Endothelial cell of umbilical vein (primary cell): ENCODE measurements around the gene CIP2A. TPM values are rescaled to one million over a fixed set of nuclear protein-coding genes. Genes with fewer than 3 reads are reported as not detected.
A peak's percentile ranks its signal among the peaks of the same experiment; 100 is the strongest.

ENCODE experiments used
- BruUV-seq: library from RNA; stranded (reverse); fragments of 400-500 nt; replicated peaks from 2 replicates; lab custom pipeline; 2021; lab: Mats Ljungman, UMichigan
- CTCF ChIA-PET: fragments of 300-600, 350-600 bp; sonication (Branson Sonifier 250); formaldehyde crosslinking; loops from one replicate; lab custom pipeline; 2021; ENCODE audit warnings: antibody characterized with exemption, inconsistent platforms; lab: Charles Lee
- POLR2A ChIA-PET: fragments of 300-600, 350-600 bp; sonication (Branson Sonifier 250); formaldehyde crosslinking; loops from one replicate; lab custom pipeline; 2021; ENCODE audit warnings: antibody characterized with exemption, inconsistent platforms; lab: Charles Lee
- DNase-seq: peaks from one replicate; pipeline ENCODE4 v3.0.0-alpha.2; 2011; ENCODE audit warnings: low read depth, low spot score
- FAIRE-seq: peaks from 2 replicates; lab custom pipeline; 2011; peaks lifted over from hg19 to GRCh38; lab: Jason Lieb, UNC
- H2AFZ ChIP-seq: 2 replicates; pipeline ENCODE4 v1.6.0; 2012; ENCODE audit warnings: low read depth, low read length, control low read depth, inconsistent platforms
- H3K27ac ChIP-seq: 2 replicates; pipeline ENCODE4 v1.5.1; 2011; ENCODE audit warnings: low read depth, mild to moderate bottlenecking, control low read depth, low read length, moderate library complexity; ENCODE audit not compliant: insufficient read depth
- H3K27me3 ChIP-seq, 2 experiments: 2 replicates each; pipeline versions ENCODE4 v1.6.0 to v1.6.1; 2011; ENCODE audit warnings: low read length in 2 of 2, mixed read lengths in 1 of 2; ENCODE audit not compliant: control insufficient read depth in 2 of 2, insufficient read depth in 2 of 2
- H3K36me3 ChIP-seq, 2 experiments: 2 replicates in 1 of 2; 3 replicates in 1 of 2; pipeline ENCODE4 v1.5.1; 2011; ENCODE audit warnings: low read length in 2 of 2, mild to moderate bottlenecking in 1 of 2, moderate library complexity in 1 of 2; ENCODE audit not compliant: control insufficient read depth in 2 of 2, insufficient read depth in 2 of 2; ENCODE audit errors: extremely low read depth in 1 of 2
- H3K4me1 ChIP-seq: 3 replicates; pipeline ENCODE4 v1.5.1; 2011; ENCODE audit warnings: mild to moderate bottlenecking, low read length; ENCODE audit not compliant: control insufficient read depth, insufficient read depth; ENCODE audit errors: extremely low read depth
- H3K4me2 ChIP-seq: 2 replicates; pipeline ENCODE4 v1.6.1; 2011; ENCODE audit warnings: low read length, control low read depth, mixed read lengths; ENCODE audit not compliant: insufficient read depth
- H3K4me3 ChIP-seq, 3 experiments: fragments of 200-600 bp in 1 of 3; sonication (generic), shearing (Covaris generic) in 1 of 3; replicated peaks in 1 of 3; 2 replicates each; pipeline ENCODE4 v1.5.1; 2011 to 2016; ENCODE audit warnings: control low read depth in 3 of 3, low read length in 3 of 3, mild to moderate bottlenecking in 2 of 3, inconsistent platforms in 1 of 3, low read depth in 1 of 3, moderate library complexity in 1 of 3; ENCODE audit not compliant: insufficient read depth in 1 of 3
- H3K79me2 ChIP-seq: 2 replicates; pipeline ENCODE4 v1.6.0; 2012; ENCODE audit warnings: low read length, inconsistent platforms; ENCODE audit not compliant: control insufficient read depth, insufficient read depth
- H3K9ac ChIP-seq: replicated peaks from 2 replicates; pipeline ENCODE3; 2011; ENCODE audit warnings: low read length, control low read depth; ENCODE audit not compliant: insufficient read depth; ENCODE audit errors: extremely low read depth
- H3K9me1 ChIP-seq: replicated peaks from 3 replicates; pipeline ENCODE4 v1.6.0; 2011; ENCODE audit warnings: mild to moderate bottlenecking, low read length; ENCODE audit not compliant: control insufficient read depth, insufficient read depth; ENCODE audit errors: extremely low read depth
- H3K9me3 ChIP-seq: replicated peaks from 2 replicates; pipeline ENCODE4 v1.5.1; 2012; ENCODE audit warnings: low read length, inconsistent platforms; ENCODE audit not compliant: control insufficient read depth, insufficient read depth
- H4K20me1 ChIP-seq: replicated peaks from 2 replicates; pipeline ENCODE3; 2011; ENCODE audit warnings: mild to moderate bottlenecking, low read length; ENCODE audit not compliant: control insufficient read depth, insufficient read depth; ENCODE audit errors: extremely low read depth
- EZH2 ChIP-seq: IDR thresholded peaks from 2 replicates; pipeline ENCODE4 v1.6.1; 2012; ENCODE audit warnings: borderline replicate concordance, low read depth, mild to moderate bottlenecking, moderate library complexity, low read length, inconsistent platforms; ENCODE audit not compliant: severe bottlenecking
- FOS ChIP-seq: IDR thresholded peaks from 2 replicates; pipeline ENCODE4 v1.6.1; 2011; ENCODE audit warnings: mild to moderate bottlenecking, low read length, moderate library complexity, borderline replicate concordance; ENCODE audit not compliant: insufficient read depth
- GATA2 ChIP-seq: IDR thresholded peaks from 2 replicates; pipeline ENCODE4 v1.7.0; 2011; ENCODE audit warnings: low read depth, mild to moderate bottlenecking, moderate library complexity, mixed read lengths, low read length; ENCODE audit not compliant: insufficient read length, insufficient read depth
- JUN ChIP-seq: IDR thresholded peaks from 2 replicates; pipeline ENCODE4 v1.6.1; 2011; ENCODE audit warnings: borderline replicate concordance, low read depth; ENCODE audit not compliant: insufficient read length, insufficient read depth
- MYC ChIP-seq: IDR thresholded peaks from one replicate; pipeline ENCODE4 v1.6.1; 2011; ENCODE audit warnings: mild to moderate bottlenecking, low read depth, low read length
- POLR2A ChIP-seq: IDR thresholded peaks from 2 replicates; pipeline ENCODE4 v1.6.1; 2012; ENCODE audit warnings: low read depth, mild to moderate bottlenecking, control low read depth, low read length
- POLR2AphosphoS5 ChIP-seq: IDR thresholded peaks from 2 replicates; pipeline ENCODE4 v1.6.1; 2012; ENCODE audit warnings: low read depth, mild to moderate bottlenecking, control low read depth, low read length, moderate library complexity; ENCODE audit not compliant: insufficient read depth
- dilution Hi-C: fragments of 300-500 bp; cut with MboI; formaldehyde crosslinking; loops from one replicate; pipeline ENCODE4 v1.15.0; 2019; ENCODE audit warnings: low sequenced_read_pairs; ENCODE audit not compliant: extremely low pct_ligation_motif_present
- intact Hi-C: fragments of 100-400 bp; cut with micrococcal nuclease; formaldehyde crosslinking; loops from one replicate; pipeline ENCODE4 v1.10.0; 2022
- polyA plus RNA-seq, 4 experiments: library from polyadenylated mRNA; depleted of rRNA in 3 of 4; stranded (reverse) in 3 of 4; unstranded in 1 of 4; fragments of >200 nt; gene quantifications; 2 replicates each; pipeline versions ENCODE4 v1.2.1 to v1.2.3, GENCODE V29; 2011 to 2012; ENCODE audit warnings: missing spikeins in 1 of 4
- total RNA-seq: library from RNA; stranded (reverse); gene quantifications from 2 replicates; pipeline ENCODE4 v1.2.3, GENCODE V29; 2021
- TF ChIP-seq, protein P1 (sequence below): IDR thresholded peaks from 2 replicates; pipeline ENCODE4 v1.6.1; 2011; ENCODE audit not compliant: insufficient read depth, insufficient read length
- TF ChIP-seq, protein P2 (sequence below), 2 donors: IDR thresholded peaks; 1 replicate in 1 of 2; 2 replicates in 1 of 2; pipeline ENCODE4 v1.5.1; 2011; ENCODE audit warnings: low read length in 2 of 2, mild to moderate bottlenecking in 2 of 2, moderate library complexity in 2 of 2, control low read depth in 1 of 2, inconsistent platforms in 1 of 2, low read depth in 1 of 2; ENCODE audit not compliant: insufficient read depth in 1 of 2; ENCODE audit errors: extremely low read depth in 1 of 2

CIP2A gene
- total and polyA plus RNA-seq, 2 donors (not counting 3 experiments of a cell fraction or from before 2014, with no cell fraction given), result 9.4 to 33.7 TPM

DNA sequence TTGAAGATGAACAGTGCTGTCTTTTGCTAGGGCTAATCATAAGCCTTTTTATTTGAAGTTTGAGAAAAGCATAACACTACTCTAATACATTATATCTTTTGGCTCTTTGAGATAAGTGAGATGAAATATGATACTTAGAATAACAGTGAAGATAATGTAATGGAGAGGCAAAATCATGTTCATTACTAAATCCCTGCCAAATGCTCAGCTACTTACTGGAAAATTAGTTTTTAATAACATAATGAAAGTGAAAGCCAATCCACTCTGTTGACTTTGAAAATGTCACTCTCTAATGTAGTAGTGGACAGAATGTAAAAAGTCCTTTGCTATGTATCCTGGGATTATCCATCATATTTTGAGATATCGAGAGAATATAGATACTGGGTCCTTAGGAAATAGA is 43.0 kb downstream of the CIP2A start:
- Histone ChIP-seq H3K36me3 (peaks cover 0 to 5% of the 10 kb centered on the region in 2 experiments), H3K4me1 (peaks cover 12% of the 10 kb centered on the region), H2AFZ (no peak overlapping the region), H3K4me3 (peak overlapping the region in 2 of 3 experiments; percentile 2 to 13), H3K4me2 (peak overlapping the region; percentile 58), H3K9me1 (no peaks in the 10 kb centered on the region), H3K9me3 (no peaks in the 10 kb centered on the region), H4K20me1 (no peaks in the 10 kb centered on the region), H3K27me3 (no peaks in the 10 kb centered on the region), H3K79me2 (no peaks in the 10 kb centered on the region), H3K9ac (no peak overlapping the region), H3K27ac (no peak overlapping the region)
- POLR2A ChIA-PET, result no interaction called here
- dilution Hi-C loops, result no loop called here
- FAIRE-seq, result no peak
- intact Hi-C loops, result no loop called here
- TF ChIP-seq EZH2, result no peak
- TF ChIP-seq, protein P1, sequence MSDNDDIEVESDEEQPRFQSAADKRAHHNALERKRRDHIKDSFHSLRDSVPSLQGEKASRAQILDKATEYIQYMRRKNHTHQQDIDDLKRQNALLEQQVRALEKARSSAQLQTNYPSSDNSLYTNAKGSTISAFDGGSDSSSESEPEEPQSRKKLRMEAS, result no peak
- no peak for TF ChIP-seq MYC
- TF ChIP-seq POLR2A, result no peak
- no peak for TF ChIP-seq JUN
- no peak for TF ChIP-seq FOS
- no peak for TF ChIP-seq POLR2AphosphoS5
- no peak for TF ChIP-seq GATA2
- TF ChIP-seq, protein P2, sequence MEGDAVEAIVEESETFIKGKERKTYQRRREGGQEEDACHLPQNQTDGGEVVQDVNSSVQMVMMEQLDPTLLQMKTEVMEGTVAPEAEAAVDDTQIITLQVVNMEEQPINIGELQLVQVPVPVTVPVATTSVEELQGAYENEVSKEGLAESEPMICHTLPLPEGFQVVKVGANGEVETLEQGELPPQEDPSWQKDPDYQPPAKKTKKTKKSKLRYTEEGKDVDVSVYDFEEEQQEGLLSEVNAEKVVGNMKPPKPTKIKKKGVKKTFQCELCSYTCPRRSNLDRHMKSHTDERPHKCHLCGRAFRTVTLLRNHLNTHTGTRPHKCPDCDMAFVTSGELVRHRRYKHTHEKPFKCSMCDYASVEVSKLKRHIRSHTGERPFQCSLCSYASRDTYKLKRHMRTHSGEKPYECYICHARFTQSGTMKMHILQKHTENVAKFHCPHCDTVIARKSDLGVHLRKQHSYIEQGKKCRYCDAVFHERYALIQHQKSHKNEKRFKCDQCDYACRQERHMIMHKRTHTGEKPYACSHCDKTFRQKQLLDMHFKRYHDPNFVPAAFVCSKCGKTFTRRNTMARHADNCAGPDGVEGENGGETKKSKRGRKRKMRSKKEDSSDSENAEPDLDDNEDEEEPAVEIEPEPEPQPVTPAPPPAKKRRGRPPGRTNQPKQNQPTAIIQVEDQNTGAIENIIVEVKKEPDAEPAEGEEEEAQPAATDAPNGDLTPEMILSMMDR (IDR thresholded peaks at IDR 0.05; ENCODE audit: extremely low read depth in 1 of 2, insufficient read depth in 1 of 2, low read depth in 1 of 2, low read length in 2 of 2), result no peak
- BruUV-seq, result no TSS peak
- CTCF ChIA-PET, result interaction anchor here (0.7 to 1.2 kb wide), 5 partner anchors 9 to 870 kb away, joined by 3 to 4 read pairs (median 3); no protein-coding TSS in a partner anchor
- DNase-seq, result peak; percentile 63
